A673 (cell line): ENCODE measurements around the gene METTL2A.
"Not testable (repeated sequence)": the region's sequence is repeated elsewhere in the genome, so short reads cannot be mapped to it uniquely, and the experiment has no call there.

Source experiments
- CTCF ChIP-seq: fragments of 300-800, 200-600 bp; sonication (generic); conservative IDR thresholded peaks from 2 replicates; pipeline ENCODE4 v1.5.1; 2017; ENCODE audit warnings: low read depth, mild to moderate bottlenecking, antibody characterized with exemption, low read length, moderate library complexity, mixed read lengths
- EZH2 ChIP-seq: fragments of 200-600 bp; sonication (generic); IDR thresholded peaks from 2 replicates; pipeline ENCODE4 v1.6.1; 2017; ENCODE audit warnings: borderline replicate concordance, low read depth, mild to moderate bottlenecking, mixed read lengths, antibody characterized with exemption, low read length; ENCODE audit not compliant: poor library complexity, severe bottlenecking

- TF ChIP-seq CTCF, EZH2: not testable (repeated sequence)
Observed at GRCh38 chr17:62478880-62479638, 55.4 kb downstream of the METTL2A start.
